Peyer's patch (tissue), 4 donors: ENCODE measurements around the gene TUBGCP2.

Experiments
- POLR2A ChIP-seq, 2 donors: fragments of 450-650 bp; IDR thresholded peaks; one replicate each; pipeline ENCODE4 v1.5.1; 2017; ENCODE audit warnings: antibody characterized with exemption in 2 of 2, mild to moderate bottlenecking in 2 of 2, moderate library complexity in 2 of 2
- TF ChIP-seq, protein P1 (sequence below), 6 experiments: fragments of 450-650 bp in 4 of 6; fragments of 200-600 bp in 2 of 6; sonication (generic) in 1 of 6; IDR thresholded peaks; one replicate each; pipeline ENCODE4 v1.5.1; 2017 to 2019; ENCODE audit warnings: antibody characterized with exemption in 6 of 6, mild to moderate bottlenecking in 3 of 6, moderate library complexity in 1 of 6

GRCh38 chr10:133267829-133268228 is 40.8 kb downstream of the TUBGCP2 start:
- TF ChIP-seq POLR2A (IDR thresholded peaks at IDR 0.05): no peak
- TF ChIP-seq, protein P1, sequence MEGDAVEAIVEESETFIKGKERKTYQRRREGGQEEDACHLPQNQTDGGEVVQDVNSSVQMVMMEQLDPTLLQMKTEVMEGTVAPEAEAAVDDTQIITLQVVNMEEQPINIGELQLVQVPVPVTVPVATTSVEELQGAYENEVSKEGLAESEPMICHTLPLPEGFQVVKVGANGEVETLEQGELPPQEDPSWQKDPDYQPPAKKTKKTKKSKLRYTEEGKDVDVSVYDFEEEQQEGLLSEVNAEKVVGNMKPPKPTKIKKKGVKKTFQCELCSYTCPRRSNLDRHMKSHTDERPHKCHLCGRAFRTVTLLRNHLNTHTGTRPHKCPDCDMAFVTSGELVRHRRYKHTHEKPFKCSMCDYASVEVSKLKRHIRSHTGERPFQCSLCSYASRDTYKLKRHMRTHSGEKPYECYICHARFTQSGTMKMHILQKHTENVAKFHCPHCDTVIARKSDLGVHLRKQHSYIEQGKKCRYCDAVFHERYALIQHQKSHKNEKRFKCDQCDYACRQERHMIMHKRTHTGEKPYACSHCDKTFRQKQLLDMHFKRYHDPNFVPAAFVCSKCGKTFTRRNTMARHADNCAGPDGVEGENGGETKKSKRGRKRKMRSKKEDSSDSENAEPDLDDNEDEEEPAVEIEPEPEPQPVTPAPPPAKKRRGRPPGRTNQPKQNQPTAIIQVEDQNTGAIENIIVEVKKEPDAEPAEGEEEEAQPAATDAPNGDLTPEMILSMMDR (IDR thresholded peaks at IDR 0.05): no peak
